HUES48 (cell line): ENCODE measurements around the gene CDCA7.
"Not testable (repeated sequence)": the region's sequence is repeated elsewhere in the genome, so short reads cannot be mapped to it uniquely, and the experiment has no call there.

Experiments
- H3K27ac ChIP-seq: one replicate; pipeline ENCODE4 v1.7.0; 2013; ENCODE audit warnings: low read depth, low read length, inconsistent platforms
- H3K27me3 ChIP-seq: 2 replicates; pipeline ENCODE4 v1.6.1; 2013; ENCODE audit warnings: mild to moderate bottlenecking, low read length; ENCODE audit not compliant: control insufficient read depth, insufficient read depth
- H3K36me3 ChIP-seq: 2 replicates; pipeline ENCODE4 v1.6.1; 2013; ENCODE audit warnings: low read length; ENCODE audit not compliant: control insufficient read depth, insufficient read depth
- H3K4me1 ChIP-seq: 2 replicates; pipeline ENCODE4 v1.6.1; 2013; ENCODE audit warnings: mild to moderate bottlenecking, low read length; ENCODE audit not compliant: control insufficient read depth, insufficient read depth
- H3K4me3 ChIP-seq: 2 replicates; pipeline ENCODE4 v1.5.1; 2013; ENCODE audit warnings: mild to moderate bottlenecking, low read depth, low read length
- H3K9ac ChIP-seq: 2 replicates; pipeline ENCODE4 v1.6.1; 2013; ENCODE audit warnings: mild to moderate bottlenecking, low read depth, low read length, moderate library complexity
- H3K9me3 ChIP-seq: 2 replicates; pipeline ENCODE4 v1.6.1; 2013; ENCODE audit warnings: low read length; ENCODE audit not compliant: control insufficient read depth, insufficient read depth

The CDCA7 gene

DNA sequence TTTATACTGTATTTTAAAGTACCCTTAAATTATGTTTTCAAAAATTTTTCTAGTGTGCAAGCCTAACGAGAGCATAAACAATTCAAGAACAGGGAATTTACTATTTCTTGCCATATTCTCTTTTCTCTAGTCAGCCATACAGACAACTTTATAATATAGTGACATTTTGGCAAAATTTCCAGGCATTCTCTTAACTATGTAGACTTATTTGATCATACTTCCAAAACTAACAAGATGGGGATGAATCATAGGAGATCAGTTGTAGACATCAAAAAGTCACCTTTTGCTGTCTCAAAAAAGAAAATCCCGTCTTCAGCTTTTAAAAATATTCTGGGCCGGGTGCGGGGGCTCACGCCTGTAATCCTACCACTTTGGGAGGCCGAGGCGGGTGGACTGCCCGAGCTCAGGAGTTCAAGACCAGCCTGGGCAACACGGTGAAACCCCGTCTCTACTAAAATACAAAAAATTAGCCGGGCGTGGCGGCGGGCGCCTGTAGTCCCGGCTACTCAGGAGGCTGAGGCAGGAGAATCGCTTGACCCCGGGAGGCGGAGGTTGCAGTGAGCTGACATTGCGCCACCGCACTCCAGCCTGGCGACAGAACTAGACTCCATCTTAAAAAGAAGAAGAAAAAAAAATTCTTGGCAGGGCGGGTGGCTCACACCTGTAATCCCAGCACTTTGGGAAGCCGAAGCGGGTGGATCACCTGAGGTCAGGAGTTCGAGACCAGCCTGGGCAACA is 61.9 kb downstream of the CDCA7 start:
- not testable (repeated sequence) for H3K27me3 ChIP-seq, H3K4me3 ChIP-seq, H3K4me1 ChIP-seq, H3K9ac ChIP-seq, H3K9me3 ChIP-seq, H3K27ac ChIP-seq, H3K36me3 ChIP-seq

DNA sequence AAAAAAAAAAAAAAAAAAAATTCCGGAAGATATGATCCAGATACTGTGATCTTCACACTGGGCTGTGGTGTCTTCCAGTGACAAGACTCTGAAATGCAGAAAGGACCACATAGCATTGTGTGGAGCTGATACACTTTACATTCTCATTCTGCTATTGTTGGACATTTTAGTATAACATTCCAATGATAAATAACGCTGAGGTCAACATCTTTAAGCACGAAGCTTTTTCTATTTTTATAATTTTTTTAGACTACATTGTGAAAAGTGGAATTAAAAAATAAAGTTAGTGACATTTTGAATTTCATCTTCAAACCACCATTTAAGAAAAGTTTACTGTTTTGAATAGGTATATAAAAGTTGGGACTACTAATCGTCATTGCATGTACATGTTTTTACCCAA is 62.7 kb downstream of the CDCA7 start:
- no peak overlapping the region for H3K9ac ChIP-seq
- H3K9me3 ChIP-seq: no peaks in the 10 kb centered on the region
- peaks cover 3% of the 10 kb centered on the region; the same call in 1 of the 2 replicates for H3K4me1 ChIP-seq
- no peaks in the 10 kb centered on the region for H3K36me3 ChIP-seq
- H3K27ac ChIP-seq: no peak overlapping the region
- H3K27me3 ChIP-seq: no peaks in the 10 kb centered on the region
- H3K4me3 ChIP-seq: no peak overlapping the region

- H3K27me3 ChIP-seq: no peaks in the 10 kb centered on the region
- no peaks in the 10 kb centered on the region for H3K36me3 ChIP-seq
- no peaks in the 10 kb centered on the region for H3K9me3 ChIP-seq
- H3K4me1 ChIP-seq: peaks cover 3% of the 10 kb centered on the region
- no peak overlapping the region for H3K4me3 ChIP-seq
- no peak overlapping the region for H3K9ac ChIP-seq
- no peak overlapping the region for H3K27ac ChIP-seq
These were observed 63.1 kb downstream of the CDCA7 start for GRCh38 chr2:173417802-173418201.
